Glutamatergic neuron (in vitro differentiated cells): Measurements from ENCODE around the gene RNF10. TPM values are rescaled to one million over a fixed set of nuclear protein-coding genes. Genes with fewer than 3 reads are reported as not detected.

Experiments
- DNase-seq: peaks from one replicate; pipeline ENCODE4 v3.0.0; 2022
- H3K27ac Mint-ChIP-seq: one replicate; pipeline ENCODE4 v1.8.0; 2020; ENCODE audit warnings: mild to moderate bottlenecking, mixed read lengths, inconsistent platforms; ENCODE audit not compliant: unreplicated experiment
- H3K27me3 Mint-ChIP-seq: one replicate; pipeline ENCODE4 v1.8.0; 2020; ENCODE audit warnings: mild to moderate bottlenecking, moderate library complexity, mixed read lengths, inconsistent platforms; ENCODE audit not compliant: unreplicated experiment
- H3K36me3 Mint-ChIP-seq: one replicate; pipeline ENCODE4 v1.8.0; 2020; ENCODE audit warnings: mild to moderate bottlenecking, mixed read lengths, inconsistent platforms; ENCODE audit not compliant: unreplicated experiment
- H3K4me1 Mint-ChIP-seq: one replicate; pipeline ENCODE4 v1.8.0; 2020; ENCODE audit warnings: mild to moderate bottlenecking, low read depth, mixed read lengths, inconsistent platforms; ENCODE audit not compliant: unreplicated experiment
- H3K4me3 Mint-ChIP-seq: one replicate; pipeline ENCODE4 v1.8.0; 2020; ENCODE audit warnings: mild to moderate bottlenecking, mixed read lengths, inconsistent platforms; ENCODE audit not compliant: unreplicated experiment
- H3K9me3 Mint-ChIP-seq: one replicate; pipeline ENCODE4 v1.8.0; 2020; ENCODE audit warnings: mild to moderate bottlenecking, moderate library complexity, mixed read lengths, inconsistent platforms; ENCODE audit not compliant: unreplicated experiment
- total RNA-seq: library from RNA; stranded (reverse); fragmentation: NEBNext Ultra II Directional; extraction: Animal tissue kit (Norgen Biotek cat#: 25700); gene quantifications from one replicate; pipeline ENCODE4 v1.2.1, GENCODE V29; 2021; ENCODE audit not compliant: unreplicated experiment
- TF ChIP-seq, protein P1 (sequence below): fragments of 200-600 bp; sonication (generic); IDR thresholded peaks from one replicate; pipeline ENCODE4 v1.5.0; 2021; ENCODE audit not compliant: partially characterized antibody, unreplicated experiment

RNF10 gene
- total RNA-seq, 1 donor from 2014 or later: 188 TPM

GRCh38 chr12:120496413-120497340, 37.5 kb upstream of the RNF10 start:
- Mint-ChIP-seq H3K9me3 (peaks cover 10% of the 10 kb centered on the region), H3K4me3 (peak overlapping the region; percentile 98), H3K36me3 (no peaks in the 10 kb centered on the region), H3K27ac (peak overlapping the region; percentile 40), H3K27me3 (peaks cover 4% of the 10 kb centered on the region), H3K4me1 (peaks cover 6% of the 10 kb centered on the region)
- DNase-seq: peak; percentile 47
- TF ChIP-seq, protein P1, sequence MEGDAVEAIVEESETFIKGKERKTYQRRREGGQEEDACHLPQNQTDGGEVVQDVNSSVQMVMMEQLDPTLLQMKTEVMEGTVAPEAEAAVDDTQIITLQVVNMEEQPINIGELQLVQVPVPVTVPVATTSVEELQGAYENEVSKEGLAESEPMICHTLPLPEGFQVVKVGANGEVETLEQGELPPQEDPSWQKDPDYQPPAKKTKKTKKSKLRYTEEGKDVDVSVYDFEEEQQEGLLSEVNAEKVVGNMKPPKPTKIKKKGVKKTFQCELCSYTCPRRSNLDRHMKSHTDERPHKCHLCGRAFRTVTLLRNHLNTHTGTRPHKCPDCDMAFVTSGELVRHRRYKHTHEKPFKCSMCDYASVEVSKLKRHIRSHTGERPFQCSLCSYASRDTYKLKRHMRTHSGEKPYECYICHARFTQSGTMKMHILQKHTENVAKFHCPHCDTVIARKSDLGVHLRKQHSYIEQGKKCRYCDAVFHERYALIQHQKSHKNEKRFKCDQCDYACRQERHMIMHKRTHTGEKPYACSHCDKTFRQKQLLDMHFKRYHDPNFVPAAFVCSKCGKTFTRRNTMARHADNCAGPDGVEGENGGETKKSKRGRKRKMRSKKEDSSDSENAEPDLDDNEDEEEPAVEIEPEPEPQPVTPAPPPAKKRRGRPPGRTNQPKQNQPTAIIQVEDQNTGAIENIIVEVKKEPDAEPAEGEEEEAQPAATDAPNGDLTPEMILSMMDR: no peak

DNA sequence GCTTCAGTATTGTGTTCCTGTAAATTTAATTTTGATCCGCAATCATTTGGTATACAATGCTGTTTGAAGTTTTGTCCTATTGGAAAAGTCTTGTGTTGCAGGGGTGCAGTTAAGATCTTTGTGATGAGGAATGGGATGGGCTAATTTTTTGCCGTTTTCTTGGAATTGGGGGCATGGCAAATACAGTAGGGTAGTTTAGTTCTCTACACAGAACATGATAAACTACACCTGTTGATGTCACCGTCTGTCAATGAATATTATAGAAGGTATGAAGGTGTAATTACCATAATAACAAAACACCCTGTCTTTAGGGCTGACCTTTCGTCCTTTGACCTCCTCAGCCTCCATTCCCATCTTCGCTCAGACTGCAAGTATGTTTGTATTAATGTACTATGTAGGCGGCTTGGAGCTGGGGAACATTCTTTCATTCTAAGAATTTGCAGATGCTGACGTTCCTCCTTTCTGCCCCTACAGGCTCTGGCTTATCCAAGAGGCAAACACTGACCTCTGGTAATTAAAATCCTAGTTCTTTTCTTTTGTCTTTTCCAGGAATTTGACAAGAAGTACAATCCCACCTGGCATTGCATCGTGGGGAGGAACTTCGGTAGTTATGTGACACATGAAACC, 36.5 kb upstream of the RNF10 start:
- Mint-ChIP-seq H3K4me1 (peaks cover 6% of the 10 kb centered on the region), H3K4me3 (peak overlapping the region; percentile 98), H3K27me3 (peaks cover 4% of the 10 kb centered on the region), H3K9me3 (peaks cover 10% of the 10 kb centered on the region), H3K27ac (peak overlapping the region; percentile 30), H3K36me3 (no peaks in the 10 kb centered on the region)
- no peak for DNase-seq
- TF ChIP-seq, protein P1: no peak

DNA sequence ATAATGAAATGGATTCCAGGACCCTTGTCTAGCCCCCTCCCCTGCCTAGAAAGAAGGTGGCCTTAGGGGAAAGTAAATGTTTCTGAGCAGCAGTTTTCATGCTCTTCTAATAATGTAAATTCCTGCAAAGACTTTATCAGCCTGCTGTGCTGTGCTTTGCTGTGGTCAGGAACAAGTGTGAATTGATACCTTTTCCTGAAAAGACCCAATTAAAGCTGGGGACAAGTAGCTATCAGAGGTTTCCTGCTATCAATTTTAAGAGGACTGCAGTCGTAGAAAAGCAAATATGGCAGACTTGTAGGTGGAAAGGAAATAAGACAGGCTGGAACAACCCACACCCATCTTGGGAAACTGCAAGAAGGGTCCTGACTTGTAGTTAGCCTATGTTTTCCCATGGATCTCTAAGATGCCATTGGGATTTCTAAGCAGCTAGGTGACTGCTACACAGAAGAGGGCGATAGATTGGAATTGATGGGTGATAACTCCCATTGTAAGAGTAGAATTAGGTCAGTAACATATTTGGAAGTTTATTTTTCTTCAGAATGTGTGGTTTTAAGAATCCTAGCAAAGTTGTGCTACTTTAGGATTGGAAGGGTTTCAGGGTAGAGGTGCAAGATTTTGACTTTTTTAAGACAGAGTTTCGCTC, 35.2 kb upstream of the RNF10 start:
- peaks cover 6% of the 10 kb centered on the region for H3K4me1 Mint-ChIP-seq
- peaks cover 10% of the 10 kb centered on the region for H3K9me3 Mint-ChIP-seq
- no peak for DNase-seq
- no peak overlapping the region for H3K4me3 Mint-ChIP-seq
- TF ChIP-seq, protein P1: no peak
- H3K27ac Mint-ChIP-seq: no peak overlapping the region
- peaks cover 4% of the 10 kb centered on the region for H3K27me3 Mint-ChIP-seq
- no peaks in the 10 kb centered on the region for H3K36me3 Mint-ChIP-seq

GRCh38 chr12:120500581-120500980, 33.6 kb upstream of the RNF10 start:
- peaks cover 2% of the 10 kb centered on the region for H3K4me1 Mint-ChIP-seq
- H3K27ac Mint-ChIP-seq: no peak overlapping the region
- H3K27me3 Mint-ChIP-seq: no peaks in the 10 kb centered on the region
- H3K9me3 Mint-ChIP-seq: peaks cover 6% of the 10 kb centered on the region
- H3K36me3 Mint-ChIP-seq: no peaks in the 10 kb centered on the region
- TF ChIP-seq, protein P1: no peak
- H3K4me3 Mint-ChIP-seq: no peak overlapping the region
- no peak for DNase-seq

GRCh38 chr12:120504587-120504986, 29.6 kb upstream of the RNF10 start:
- TF ChIP-seq, protein P1: no peak
- Mint-ChIP-seq H3K27me3 (no peaks in the 10 kb centered on the region), H3K9me3 (peaks cover 2% of the 10 kb centered on the region), H3K27ac (no peak overlapping the region), H3K4me1 (no peaks in the 10 kb centered on the region), H3K4me3 (no peak overlapping the region), H3K36me3 (no peaks in the 10 kb centered on the region)
- DNase-seq: no peak
